K562 (cell line): Measurements from ENCODE around the gene FUT8. TPM values are rescaled to one million over a fixed set of nuclear protein-coding genes. Genes with fewer than 3 reads are reported as not detected.

Experiments used
- ATAC-seq: fragments of 200-7000 bp; cut with Tn5 transposase; 3 replicates; pipeline ENCODE4 v1.9.1; 2020; ENCODE audit warnings: moderate library complexity
- BruUV-seq: library from RNA; stranded (reverse); fragments of 400-500 nt; replicated peaks from 2 replicates; lab custom pipeline; 2021; lab: Mats Ljungman, UMichigan
- CTCF ChIA-PET: fragments of 300-600 bp; formaldehyde crosslinking; extraction: SDS; loops from one replicate; lab custom pipeline; 2021; ENCODE audit warnings: low intra/inter-chr PET ratio; lab: Yijun Ruan, JAX
- POLR2A ChIA-PET: fragments of 300-600, 350-650 bp; sonication (Branson Sonifier 250); formaldehyde crosslinking; extraction: SDS; loops from one replicate; lab custom pipeline; 2021; ENCODE audit warnings: antibody characterized with exemption, inconsistent platforms; lab: Yijun Ruan, JAX
- DNase-seq, 4 experiments: peaks; one replicate each; pipeline versions ENCODE4 v3.0.0 to v3.0.0-alpha.2; 2011 to 2018; ENCODE audit warnings: low spot score in 3 of 4, mixed read lengths in 3 of 4; ENCODE audit errors: extremely low read depth in 1 of 4
- FAIRE-seq: peaks from 2 replicates; lab custom pipeline; 2011; peaks lifted over from hg19 to GRCh38; lab: Jason Lieb, UNC
- H2AFZ ChIP-seq: 2 replicates; pipeline ENCODE4 v1.6.0; 2011; ENCODE audit warnings: low read depth, low read length, control low read depth, inconsistent platforms
- H3K27ac ChIP-seq: fragments of 200-600 bp; 3 replicates; pipeline ENCODE4 v1.8.0; 2011; ENCODE audit warnings: low read depth, mild to moderate bottlenecking, control low read depth, inconsistent platforms, low read length, moderate library complexity, mixed read lengths; ENCODE audit errors: extremely low read depth
- H3K27me3 ChIP-seq, 2 experiments: fragments of 300-600 bp in 1 of 2; 2 replicates in 1 of 2; 3 replicates in 1 of 2; pipeline versions ENCODE4 v1.6.0 to v1.8.0; 2011; ENCODE audit warnings: inconsistent platforms in 2 of 2, low read length in 2 of 2, mild to moderate bottlenecking in 1 of 2, mixed read lengths in 1 of 2, moderate library complexity in 1 of 2; ENCODE audit not compliant: control insufficient read depth in 2 of 2, insufficient read depth in 2 of 2
- H3K36me3 ChIP-seq: fragments of 300-600 bp; 3 replicates; pipeline ENCODE4 v1.8.0; 2011; ENCODE audit warnings: mild to moderate bottlenecking, low read length, inconsistent platforms; ENCODE audit not compliant: control insufficient read depth, insufficient read depth
- H3K4me1 ChIP-seq, 2 experiments: fragments of 200-600 bp in 1 of 2; replicated peaks in 1 of 2; 2 replicates in 1 of 2; 3 replicates in 1 of 2; pipeline versions ENCODE4 v1.5.1 to v1.8.0; 2011; ENCODE audit warnings: inconsistent platforms in 2 of 2, low read length in 2 of 2, mild to moderate bottlenecking in 1 of 2, mixed read lengths in 1 of 2, moderate library complexity in 1 of 2; ENCODE audit not compliant: control insufficient read depth in 2 of 2, insufficient read depth in 2 of 2
- H3K4me2 ChIP-seq: 2 replicates; pipeline ENCODE4 v1.6.1; 2011; ENCODE audit warnings: low read length, control low read depth, inconsistent platforms, mixed read lengths; ENCODE audit not compliant: insufficient read depth
- H3K4me3 ChIP-seq: fragments of 200-600 bp; sonication (generic), shearing (Covaris generic); 2 replicates; pipeline ENCODE4 v1.5.1; 2016; ENCODE audit warnings: control low read depth, inconsistent platforms
- H3K79me2 ChIP-seq: fragments of 200-600 bp; 3 replicates; pipeline ENCODE4 v1.8.0; 2011; ENCODE audit warnings: low read length, inconsistent platforms; ENCODE audit not compliant: control insufficient read depth, insufficient read depth
- H3K9ac ChIP-seq, 2 experiments: 2 replicates each; pipeline versions ENCODE4 v1.6.0 to v1.6.1; 2011; ENCODE audit warnings: low read depth in 2 of 2, low read length in 2 of 2, control low read depth in 1 of 2, inconsistent platforms in 1 of 2, mild to moderate bottlenecking in 1 of 2, mixed read lengths in 1 of 2; ENCODE audit not compliant: insufficient read depth in 1 of 2
- H3K9me1 ChIP-seq: one replicate; pipeline ENCODE4 v1.6.0; 2011; ENCODE audit warnings: inconsistent platforms, mild to moderate bottlenecking, low read length, moderate library complexity; ENCODE audit not compliant: control insufficient read depth, insufficient read depth
- H3K9me3 ChIP-seq: replicated peaks from 2 replicates; pipeline ENCODE4 v1.5.1; 2011; ENCODE audit warnings: low read depth, low read length, inconsistent platforms; ENCODE audit not compliant: control insufficient read depth, insufficient read depth
- H4K20me1 ChIP-seq: replicated peaks from 2 replicates; pipeline ENCODE4 v1.6.1; 2011; ENCODE audit warnings: low read length, inconsistent platforms, mixed read lengths; ENCODE audit not compliant: control insufficient read depth, insufficient read depth
- CC2D1A ChIP-seq: fragments of 450-650 bp; IDR thresholded peaks from 2 replicates; pipeline ENCODE4 v1.6.1; 2017; ENCODE audit warnings: mild to moderate bottlenecking
- MCM3 ChIP-seq: fragments of 450-650 bp; IDR thresholded peaks from 2 replicates; pipeline ENCODE4 v1.6.1; 2016
- MEF2D ChIP-seq: conservative IDR thresholded peaks from 2 replicates; pipeline ENCODE4 v1.6.1; 2016; ENCODE audit warnings: low read depth, missing genetic modification characterization, missing compliant biosample characterization
- NCOA6 ChIP-seq: fragments of 450-650 bp; IDR thresholded peaks from 2 replicates; pipeline ENCODE4 v1.6.1; 2017; ENCODE audit warnings: mild to moderate bottlenecking
- NFRKB ChIP-seq: fragments of 450-650 bp; IDR thresholded peaks from 2 replicates; pipeline ENCODE4 v1.6.1; 2016; ENCODE audit warnings: low read depth
- RBM14 ChIP-seq: fragments of 200-400 bp; formaldehyde crosslinking; IDR thresholded peaks from 2 replicates; pipeline ENCODE4 v1.6.1; 2018; ENCODE audit warnings: low read depth, mild to moderate bottlenecking, low read length, moderate library complexity, borderline replicate concordance; ENCODE audit not compliant: insufficient read depth
- SMC3 ChIP-seq: conservative IDR thresholded peaks from 2 replicates; pipeline ENCODE4 v1.6.1; 2011; ENCODE audit warnings: low read depth, low read length, improper control_type of control experiment; ENCODE audit not compliant: insufficient read depth
- ZNF707 ChIP-seq: fragments of 250-450 bp; sonication (Bioruptor Pico); conservative IDR thresholded peaks from 2 replicates; pipeline ENCODE4 v1.8.0; 2022; ENCODE audit warnings: inconsistent platforms, mild to moderate bottlenecking, moderate library complexity
- WGBS: fragments of 100-300 bp; shearing (Covaris generic); methylation state at CpG from one replicate; pipeline ENCODE4 v1.1.6; 2016; ENCODE audit warnings: low coverage, mixed read lengths; ENCODE audit not compliant: insufficient coverage; ENCODE audit errors: missing lambda C conversion rate; 5-methylcytosine and 5-hydroxymethylcytosine counted together
- in situ Hi-C: fragments of 300-500 bp; cut with MboI; formaldehyde crosslinking; loops from 4 replicates; pipeline ENCODE4 v1.15.0; 2018; ENCODE audit warnings: inconsistent platforms, mixed read lengths
- intact Hi-C: fragments of 100-400 bp; cut with micrococcal nuclease; formaldehyde crosslinking; loops from 2 replicates; pipeline ENCODE4 v1.14.2; 2022
- polyA plus RNA-seq, 8 experiments: library from polyadenylated mRNA; depleted of rRNA in 4 of 8; stranded (reverse) in 5 of 8; unstranded in 3 of 8; fragments of >200 nt; fragmentation: Nextera tagmentation in 2 of 8; fragmentation: Illumina TruSeq in 1 of 8; extraction: Ambion mirVana in 2 of 8; extraction: Trizol in 1 of 8; gene quantifications; 2 replicates each; pipeline versions ENCODE4 v1.2.1 to v1.2.3, GENCODE V29; 2011 to 2014; ENCODE audit warnings: inconsistent platforms in 1 of 8, missing spikeins in 1 of 8
- total RNA-seq, 7 experiments: library from RNA; depleted of rRNA in 6 of 7; stranded (reverse); fragments of >200 nt in 6 of 7; fragmentation: Illumina TruSeq in 2 of 7; extraction: Trizol in 2 of 7; gene quantifications; 2 replicates each; pipeline versions ENCODE4 v1.2.1 to v1.2.3, GENCODE V29; 2011 to 2021; ENCODE audit warnings: low replicate concordance in 1 of 7
- TF ChIP-seq, protein P1 (sequence below): fragments of 250-450 bp; sonication (Bioruptor Pico); IDR thresholded peaks from 2 replicates; pipeline ENCODE4 v1.8.0; 2022; ENCODE audit warnings: moderate library complexity, mild to moderate bottlenecking, inconsistent platforms
- TF ChIP-seq, protein P2 (sequence below): fragments of 450-650 bp; formaldehyde crosslinking; IDR thresholded peaks from 2 replicates; pipeline ENCODE4 v1.4.0; 2020; ENCODE audit warnings: mild to moderate bottlenecking, mixed read lengths
- TF ChIP-seq, protein P3 (sequence below), 2 experiments: IDR thresholded peaks in 1 of 2; conservative IDR thresholded peaks in 1 of 2; 2 replicates each; pipeline ENCODE4 v1.6.1; 2016; ENCODE audit warnings: low read depth in 2 of 2, mild to moderate bottlenecking in 1 of 2, missing compliant biosample characterization in 1 of 2, missing genetic modification characterization in 1 of 2, moderate library complexity in 1 of 2
- TF ChIP-seq, protein P4 (sequence below): fragments of 450-650 bp; IDR thresholded peaks from 2 replicates; pipeline ENCODE4 v1.6.1; 2017; ENCODE audit warnings: antibody characterized with exemption
- TF ChIP-seq, protein P5 (sequence below): sonication (generic); IDR thresholded peaks from 2 replicates; pipeline ENCODE4 v1.6.1; 2016

Gene FUT8
- total and polyA plus RNA-seq, 9 of the 15 experiments (the other 6 are each of a cell fraction or from before 2014, with no cell fraction given) = 4.1 to 15.2 (median 7.8) TPM

DNA sequence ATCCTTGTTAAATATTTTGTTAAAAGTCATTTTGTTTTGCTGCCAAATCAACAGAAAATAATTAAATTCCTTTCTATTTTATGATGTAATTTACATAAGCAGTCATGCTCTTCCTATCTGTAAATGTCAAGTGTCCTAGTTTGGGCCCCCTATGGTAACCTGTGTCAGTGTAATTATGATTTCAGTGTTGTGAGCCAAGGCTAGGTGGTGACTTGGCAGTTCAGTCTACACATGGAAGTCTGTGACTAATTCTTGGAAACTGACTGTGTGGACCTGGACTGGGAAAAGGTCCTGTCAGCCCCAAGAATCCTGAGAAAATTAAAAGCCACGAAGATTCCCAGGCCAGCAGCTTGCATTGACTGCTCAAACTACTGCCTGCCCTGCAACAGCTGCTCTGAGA lies 371.0 kb downstream of the FUT8 start:
- H3K79me2 ChIP-seq = no peaks in the 10 kb centered on the region
- in situ Hi-C loops = no loop called here
- BruUV-seq = no TSS peak
- H3K36me3 ChIP-seq = no peaks in the 10 kb centered on the region
- ChIA-PET POLR2A (interaction anchor here (1.0 kb wide), 1 partner anchor 795 kb away, joined by 4 read pairs; no protein-coding TSS in a partner anchor), CTCF (no interaction called here)
- no peak overlapping the region for H3K4me2 ChIP-seq
- H3K9me3 ChIP-seq = no peaks in the 10 kb centered on the region
- no peak overlapping the region for H3K9ac ChIP-seq
- no peak overlapping the region for H2AFZ ChIP-seq
- 0% methylated on average over 1 of the region's 1 CpG for WGBS
- FAIRE-seq = no peak
- no peak overlapping the region for H3K27ac ChIP-seq
- no peaks in the 10 kb centered on the region for H3K4me1 ChIP-seq
- ATAC-seq = no peak
- no peak for DNase-seq
- TF ChIP-seq, protein P1, sequence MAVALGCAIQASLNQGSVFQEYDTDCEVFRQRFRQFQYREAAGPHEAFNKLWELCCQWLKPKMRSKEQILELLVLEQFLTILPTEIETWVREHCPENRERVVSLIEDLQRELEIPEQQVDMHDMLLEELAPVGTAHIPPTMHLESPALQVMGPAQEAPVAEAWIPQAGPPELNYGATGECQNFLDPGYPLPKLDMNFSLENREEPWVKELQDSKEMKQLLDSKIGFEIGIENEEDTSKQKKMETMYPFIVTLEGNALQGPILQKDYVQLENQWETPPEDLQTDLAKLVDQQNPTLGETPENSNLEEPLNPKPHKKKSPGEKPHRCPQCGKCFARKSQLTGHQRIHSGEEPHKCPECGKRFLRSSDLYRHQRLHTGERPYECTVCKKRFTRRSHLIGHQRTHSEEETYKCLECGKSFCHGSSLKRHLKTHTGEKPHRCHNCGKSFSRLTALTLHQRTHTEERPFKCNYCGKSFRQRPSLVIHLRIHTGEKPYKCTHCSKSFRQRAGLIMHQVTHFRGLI (CRISPR knock-in tag) = no peak
- TF ChIP-seq, protein P2, sequence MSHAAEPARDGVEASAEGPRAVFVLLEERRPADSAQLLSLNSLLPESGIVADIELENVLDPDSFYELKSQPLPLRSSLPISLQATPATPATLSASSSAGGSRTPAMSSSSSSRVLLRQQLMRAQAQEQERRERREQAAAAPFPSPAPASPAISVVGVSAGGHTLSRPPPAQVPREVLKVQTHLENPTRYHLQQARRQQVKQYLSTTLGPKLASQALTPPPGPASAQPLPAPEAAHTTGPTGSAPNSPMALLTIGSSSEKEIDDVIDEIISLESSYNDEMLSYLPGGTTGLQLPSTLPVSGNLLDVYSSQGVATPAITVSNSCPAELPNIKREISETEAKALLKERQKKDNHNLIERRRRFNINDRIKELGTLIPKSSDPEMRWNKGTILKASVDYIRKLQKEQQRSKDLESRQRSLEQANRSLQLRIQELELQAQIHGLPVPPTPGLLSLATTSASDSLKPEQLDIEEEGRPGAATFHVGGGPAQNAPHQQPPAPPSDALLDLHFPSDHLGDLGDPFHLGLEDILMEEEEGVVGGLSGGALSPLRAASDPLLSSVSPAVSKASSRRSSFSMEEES (CRISPR knock-in tag) = no peak
- TF ChIP-seq SMC3 (no peak), RBM14 (no peak), ZNF707 (CRISPR knock-in tag) (no peak), CC2D1A (no peak), NCOA6 (no peak), MCM3 (no peak), MEF2D (no peak), NFRKB (no peak)
- TF ChIP-seq, protein P3, sequence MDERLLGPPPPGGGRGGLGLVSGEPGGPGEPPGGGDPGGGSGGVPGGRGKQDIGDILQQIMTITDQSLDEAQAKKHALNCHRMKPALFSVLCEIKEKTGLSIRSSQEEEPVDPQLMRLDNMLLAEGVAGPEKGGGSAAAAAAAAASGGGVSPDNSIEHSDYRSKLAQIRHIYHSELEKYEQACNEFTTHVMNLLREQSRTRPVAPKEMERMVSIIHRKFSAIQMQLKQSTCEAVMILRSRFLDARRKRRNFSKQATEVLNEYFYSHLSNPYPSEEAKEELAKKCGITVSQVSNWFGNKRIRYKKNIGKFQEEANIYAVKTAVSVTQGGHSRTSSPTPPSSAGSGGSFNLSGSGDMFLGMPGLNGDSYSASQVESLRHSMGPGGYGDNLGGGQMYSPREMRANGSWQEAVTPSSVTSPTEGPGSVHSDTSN (CRISPR knock-in tag; IDR thresholded peaks at IDR 0.05; ENCODE audit: low read depth) = no peak
- TF ChIP-seq, protein P3 (tag; conservative IDR thresholded peaks at IDR 0.05; ENCODE audit: low read depth) = no peak
- TF ChIP-seq, protein P4, sequence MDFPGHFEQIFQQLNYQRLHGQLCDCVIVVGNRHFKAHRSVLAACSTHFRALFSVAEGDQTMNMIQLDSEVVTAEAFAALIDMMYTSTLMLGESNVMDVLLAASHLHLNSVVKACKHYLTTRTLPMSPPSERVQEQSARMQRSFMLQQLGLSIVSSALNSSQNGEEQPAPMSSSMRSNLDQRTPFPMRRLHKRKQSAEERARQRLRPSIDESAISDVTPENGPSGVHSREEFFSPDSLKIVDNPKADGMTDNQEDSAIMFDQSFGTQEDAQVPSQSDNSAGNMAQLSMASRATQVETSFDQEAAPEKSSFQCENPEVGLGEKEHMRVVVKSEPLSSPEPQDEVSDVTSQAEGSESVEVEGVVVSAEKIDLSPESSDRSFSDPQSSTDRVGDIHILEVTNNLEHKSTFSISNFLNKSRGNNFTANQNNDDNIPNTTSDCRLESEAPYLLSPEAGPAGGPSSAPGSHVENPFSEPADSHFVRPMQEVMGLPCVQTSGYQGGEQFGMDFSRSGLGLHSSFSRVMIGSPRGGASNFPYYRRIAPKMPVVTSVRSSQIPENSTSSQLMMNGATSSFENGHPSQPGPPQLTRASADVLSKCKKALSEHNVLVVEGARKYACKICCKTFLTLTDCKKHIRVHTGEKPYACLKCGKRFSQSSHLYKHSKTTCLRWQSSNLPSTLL = no peak
- TF ChIP-seq, protein P5, sequence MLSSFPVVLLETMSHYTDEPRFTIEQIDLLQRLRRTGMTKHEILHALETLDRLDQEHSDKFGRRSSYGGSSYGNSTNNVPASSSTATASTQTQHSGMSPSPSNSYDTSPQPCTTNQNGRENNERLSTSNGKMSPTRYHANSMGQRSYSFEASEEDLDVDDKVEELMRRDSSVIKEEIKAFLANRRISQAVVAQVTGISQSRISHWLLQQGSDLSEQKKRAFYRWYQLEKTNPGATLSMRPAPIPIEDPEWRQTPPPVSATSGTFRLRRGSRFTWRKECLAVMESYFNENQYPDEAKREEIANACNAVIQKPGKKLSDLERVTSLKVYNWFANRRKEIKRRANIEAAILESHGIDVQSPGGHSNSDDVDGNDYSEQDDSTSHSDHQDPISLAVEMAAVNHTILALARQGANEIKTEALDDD = no peak
- H3K4me3 ChIP-seq = no peak overlapping the region
- H3K9me1 ChIP-seq = no peaks in the 10 kb centered on the region
- H3K27me3 ChIP-seq = no peaks in the 10 kb centered on the region; a peak in 1 of 5 replicates
- H4K20me1 ChIP-seq = no peaks in the 10 kb centered on the region
- intact Hi-C loops = no loop called here
